ENCODE data around the gene CEP70.

Gene CEP70

GRCh38 chr3:138468451-138468850, 125.6 kb downstream of the CEP70 start:
- no peak for DNase-seq

GRCh38 chr3:138467931-138468330, 126.1 kb downstream of the CEP70 start:
- no peak for DNase-seq

GRCh38 chr3:138465925-138466324, 128.1 kb downstream of the CEP70 start:
- DNase-seq: no peak

- DNase-seq: no peak
Observed at GRCh38 chr3:138465451-138465850, 128.6 kb downstream of the CEP70 start.

- no peak for DNase-seq
Observed at GRCh38 chr3:138464491-138464860, 129.6 kb downstream of the CEP70 start.

GRCh38 chr3:138463724-138464490, 130.2 kb downstream of the CEP70 start:
- DNase-seq: peak; percentile 53

GRCh38 chr3:138461896-138462295, 132.2 kb downstream of the CEP70 start:
- DNase-seq: no peak

GRCh38 chr3:138461246-138461645, 132.8 kb downstream of the CEP70 start:
- no peak for DNase-seq

- no peak for DNase-seq
Observed at GRCh38 chr3:138460536-138461205, 133.4 kb downstream of the CEP70 start.

- peak; percentile 41 for DNase-seq
Observed at GRCh38 chr3:138459619-138460535, 134.2 kb downstream of the CEP70 start.

GRCh38 chr3:138458774-138459499, 135.1 kb downstream of the CEP70 start:
- DNase-seq: no peak

- DNase-seq: peak; percentile 45
Observed at GRCh38 chr3:138457863-138458735, 136.0 kb downstream of the CEP70 start.

- peak; percentile 52 for DNase-seq
Observed at GRCh38 chr3:138456961-138457862, 136.8 kb downstream of the CEP70 start.

GRCh38 chr3:138455801-138456716, 138.0 kb downstream of the CEP70 start:
- DNase-seq: peak; percentile 51

- DNase-seq: peak; percentile 31
Observed at GRCh38 chr3:138453940-138454339, 140.1 kb downstream of the CEP70 start.

GRCh38 chr3:138452436-138452835, 141.6 kb downstream of the CEP70 start:
- DNase-seq: peak; percentile 36

GRCh38 chr3:138451595-138452162, 142.4 kb downstream of the CEP70 start:
- peak; percentile 31 for DNase-seq

- peak; percentile 37 for DNase-seq
Observed at GRCh38 chr3:138450704-138451424, 143.2 kb downstream of the CEP70 start.

Measured in activated effector memory CD4-positive, alpha-beta T cell treated with anti-CD3 and anti-CD28 coated beads, Interleukin-2, amount 50 U/mL, for 16 hours (primary cell).